Vagina (tissue), 2 donors: ENCODE data around the gene COL23A1.

ENCODE experiments used
- POLR2A ChIP-seq, 2 donors: fragments of 450-650 bp; IDR thresholded peaks; one replicate each; pipeline ENCODE4 v1.6.1; 2017; ENCODE audit warnings: antibody characterized with exemption in 2 of 2, mild to moderate bottlenecking in 2 of 2, moderate library complexity in 2 of 2
- POLR2AphosphoS5 ChIP-seq, 2 donors: sonication (generic); formaldehyde crosslinking; IDR thresholded peaks; one replicate each; pipeline ENCODE4 v1.9.0; 2017; ENCODE audit warnings: antibody characterized with exemption in 2 of 2, mild to moderate bottlenecking in 2 of 2, low read depth in 1 of 2; ENCODE audit not compliant: insufficient read depth in 1 of 2
- TF ChIP-seq, protein P1 (sequence below), 3 experiments: fragments of 450-650 bp in 2 of 3; fragments of 200-600 bp in 1 of 3; sonication (generic) in 1 of 3; IDR thresholded peaks; one replicate each; pipeline ENCODE4 v1.5.1; 2017 to 2019; ENCODE audit warnings: antibody characterized with exemption in 3 of 3, mild to moderate bottlenecking in 2 of 3, moderate library complexity in 2 of 3

DNA sequence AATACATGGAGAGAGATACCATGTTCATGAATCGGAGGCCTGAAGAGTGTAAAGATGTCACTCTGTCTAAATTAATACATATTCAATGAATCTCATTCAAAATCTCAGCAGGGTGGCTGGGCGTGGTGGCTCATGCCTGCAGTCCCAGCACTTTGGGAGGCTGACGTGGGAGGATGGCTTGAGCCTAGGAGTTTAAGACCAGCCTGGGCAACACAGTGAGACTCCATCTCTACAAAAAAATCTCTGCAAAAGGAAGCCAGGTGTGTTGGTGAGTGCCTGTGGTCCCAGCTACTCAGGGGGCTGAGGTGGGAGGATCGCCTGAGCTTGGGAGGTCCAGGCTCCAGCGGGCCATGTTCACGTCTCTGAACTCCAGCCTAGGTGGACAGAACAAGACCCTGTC is 49.7 kb downstream of the COL23A1 start:
- TF ChIP-seq, protein P1, sequence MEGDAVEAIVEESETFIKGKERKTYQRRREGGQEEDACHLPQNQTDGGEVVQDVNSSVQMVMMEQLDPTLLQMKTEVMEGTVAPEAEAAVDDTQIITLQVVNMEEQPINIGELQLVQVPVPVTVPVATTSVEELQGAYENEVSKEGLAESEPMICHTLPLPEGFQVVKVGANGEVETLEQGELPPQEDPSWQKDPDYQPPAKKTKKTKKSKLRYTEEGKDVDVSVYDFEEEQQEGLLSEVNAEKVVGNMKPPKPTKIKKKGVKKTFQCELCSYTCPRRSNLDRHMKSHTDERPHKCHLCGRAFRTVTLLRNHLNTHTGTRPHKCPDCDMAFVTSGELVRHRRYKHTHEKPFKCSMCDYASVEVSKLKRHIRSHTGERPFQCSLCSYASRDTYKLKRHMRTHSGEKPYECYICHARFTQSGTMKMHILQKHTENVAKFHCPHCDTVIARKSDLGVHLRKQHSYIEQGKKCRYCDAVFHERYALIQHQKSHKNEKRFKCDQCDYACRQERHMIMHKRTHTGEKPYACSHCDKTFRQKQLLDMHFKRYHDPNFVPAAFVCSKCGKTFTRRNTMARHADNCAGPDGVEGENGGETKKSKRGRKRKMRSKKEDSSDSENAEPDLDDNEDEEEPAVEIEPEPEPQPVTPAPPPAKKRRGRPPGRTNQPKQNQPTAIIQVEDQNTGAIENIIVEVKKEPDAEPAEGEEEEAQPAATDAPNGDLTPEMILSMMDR (IDR thresholded peaks at IDR 0.05): no peak
- TF ChIP-seq POLR2AphosphoS5 (IDR thresholded peaks at IDR 0.05; ENCODE audit: insufficient read depth in 1 of 2, low read depth in 1 of 2) (no peak), POLR2A (IDR thresholded peaks at IDR 0.05) (no peak)
